Liver (tissue), 9 donors: ENCODE data around the gene OR52E5. TPM values are rescaled to one million over a fixed set of nuclear protein-coding genes. Genes with fewer than 3 reads are reported as not detected.

ENCODE experiments used
- DNase-seq: peaks from one replicate; pipeline ENCODE4 v3.0.0-alpha.2; 2017; ENCODE audit warnings: low spot score
- H3K27ac ChIP-seq, 2 donors: one replicate each; pipeline ENCODE4 v1.7.0; 2013; ENCODE audit warnings: inconsistent platforms in 2 of 2, low read length in 2 of 2, control low read depth in 1 of 2, low read depth in 1 of 2, mild to moderate bottlenecking in 1 of 2
- H3K27me3 ChIP-seq, 4 donors: one replicate each; pipeline versions ENCODE4 v1.6.1 to v1.7.0; 2013; ENCODE audit warnings: low read length in 3 of 4, inconsistent platforms in 1 of 4, mild to moderate bottlenecking in 1 of 4, moderate library complexity in 1 of 4; ENCODE audit not compliant: control insufficient read depth in 4 of 4, insufficient read depth in 4 of 4
- H3K36me3 ChIP-seq, 4 donors: one replicate each; pipeline versions ENCODE4 v1.6.1 to v1.7.0; 2013; ENCODE audit warnings: low read length in 3 of 4, mild to moderate bottlenecking in 3 of 4, low read depth in 1 of 4, moderate library complexity in 1 of 4; ENCODE audit not compliant: control insufficient read depth in 4 of 4, insufficient read depth in 3 of 4
- H3K4me1 ChIP-seq, 4 donors: one replicate each; pipeline versions ENCODE4 v1.6.1 to v1.7.0; 2013; ENCODE audit warnings: low read length in 3 of 4, mild to moderate bottlenecking in 3 of 4, moderate library complexity in 1 of 4; ENCODE audit not compliant: control insufficient read depth in 4 of 4, insufficient read depth in 4 of 4
- H3K4me3 ChIP-seq, 3 donors: one replicate each; pipeline versions ENCODE4 v1.6.1 to v1.7.0; 2013; ENCODE audit warnings: low read length in 3 of 3, control low read depth in 1 of 3, low read depth in 1 of 3, mild to moderate bottlenecking in 1 of 3
- H3K9ac ChIP-seq, 2 donors: one replicate each; pipeline ENCODE4 v1.7.0; 2013; ENCODE audit warnings: low read length in 2 of 2, mild to moderate bottlenecking in 2 of 2, moderate library complexity in 2 of 2, control low read depth in 1 of 2, low read depth in 1 of 2
- H3K9me3 ChIP-seq, 4 donors: one replicate each; pipeline versions ENCODE4 v1.6.1 to v1.7.0; 2013; ENCODE audit warnings: low read length in 3 of 4; ENCODE audit not compliant: control insufficient read depth in 4 of 4
- ATF3 ChIP-seq: IDR thresholded peaks from 2 replicates; pipeline ENCODE4 v1.6.1; 2016; ENCODE audit warnings: antibody characterized with exemption
- CTCF ChIP-seq: fragments of 150-350 bp; IDR thresholded peaks from 2 replicates; pipeline ENCODE4 v1.5.1; 2017; ENCODE audit warnings: improper control_type of control experiment, low read depth, low read length; ENCODE audit not compliant: missing input control
- EGR1 ChIP-seq, 2 donors: IDR thresholded peaks; 2 replicates each; pipeline ENCODE4 v1.6.1; 2016 to 2018; ENCODE audit warnings: antibody characterized with exemption in 2 of 2, low read depth in 2 of 2
- FOXA2 ChIP-seq: IDR thresholded peaks from 2 replicates; pipeline ENCODE4 v1.6.1; 2016; ENCODE audit warnings: antibody characterized with exemption
- GABPA ChIP-seq, 2 donors: IDR thresholded peaks in 1 of 2; conservative IDR thresholded peaks in 1 of 2; 2 replicates each; pipeline ENCODE4 v1.6.1; 2016; ENCODE audit warnings: antibody characterized with exemption in 2 of 2, mild to moderate bottlenecking in 1 of 2, moderate library complexity in 1 of 2
- HNF4A ChIP-seq, 2 donors: conservative IDR thresholded peaks; 2 replicates each; pipeline ENCODE4 v1.6.1; 2016; ENCODE audit warnings: antibody characterized with exemption in 2 of 2, mild to moderate bottlenecking in 2 of 2
- HNF4G ChIP-seq: IDR thresholded peaks from 2 replicates; pipeline ENCODE4 v1.6.1; 2016; ENCODE audit warnings: antibody characterized with exemption
- JUND ChIP-seq, 2 donors: IDR thresholded peaks; 2 replicates each; pipeline ENCODE4 v1.6.1; 2016; ENCODE audit warnings: antibody characterized with exemption in 2 of 2
- NR2F2 ChIP-seq: IDR thresholded peaks from 2 replicates; pipeline ENCODE4 v1.6.1; 2016; ENCODE audit warnings: antibody characterized with exemption
- RAD21 ChIP-seq, 2 donors: IDR thresholded peaks; 2 replicates each; pipeline ENCODE4 v1.6.1; 2016; ENCODE audit warnings: antibody characterized with exemption in 2 of 2, mild to moderate bottlenecking in 2 of 2
- RXRA ChIP-seq, 2 donors: IDR thresholded peaks; 2 replicates each; pipeline ENCODE4 v1.6.1; 2017 to 2018; ENCODE audit warnings: antibody characterized with exemption in 2 of 2, mild to moderate bottlenecking in 1 of 2
- SP1 ChIP-seq: IDR thresholded peaks from 2 replicates; pipeline ENCODE4 v1.6.1; 2018; ENCODE audit warnings: antibody characterized with exemption, mild to moderate bottlenecking
- TAF1 ChIP-seq: conservative IDR thresholded peaks from 2 replicates; pipeline ENCODE4 v1.6.1; 2016; ENCODE audit warnings: antibody characterized with exemption, mild to moderate bottlenecking
- YY1 ChIP-seq: IDR thresholded peaks from 2 replicates; pipeline ENCODE4 v1.6.1; 2016; ENCODE audit warnings: antibody characterized with exemption, mild to moderate bottlenecking
- WGBS: extraction: QIAGEN DNeasy Blood & Tissue Kit; methylation state at CpG from one replicate; pipeline ENCODE4 v1.1.7; 2013; 5-methylcytosine and 5-hydroxymethylcytosine counted together
- polyA plus RNA-seq, 2 donors: library from polyadenylated mRNA; stranded (reverse) in 1 of 2; unstranded in 1 of 2; fragments of 200-250 nt in 1 of 2; fragments of >200 nt in 1 of 2; fragmentation: Nextera tagmentation in 1 of 2; extraction: Ambion mirVana in 1 of 2; gene quantifications; one replicate each; pipeline versions ENCODE4 v1.2.1 to v1.2.3, GENCODE V29; 2013 to 2015
- total RNA-seq, 2 donors: library from RNA; depleted of rRNA; stranded (reverse); fragments of >200 nt; gene quantifications; one replicate each; pipeline ENCODE4 v1.2.3, GENCODE V29; 2014
- TF ChIP-seq, protein P1 (sequence below): IDR thresholded peaks from 2 replicates; pipeline ENCODE4 v1.6.1; 2016; ENCODE audit warnings: antibody characterized with exemption, mild to moderate bottlenecking
- TF ChIP-seq, protein P2 (sequence below): IDR thresholded peaks from 2 replicates; pipeline ENCODE4 v1.6.1; 2016; ENCODE audit warnings: antibody characterized with exemption
- donor health status: healthy.
- donor health status: healthy.
- donor health status: healthy.
- donor health status: healthy.
- donor health status: healthy.

OR52E5 gene
- total and polyA plus RNA-seq, 4 donors, result not detected

- no peaks in the 10 kb centered on the region for H3K36me3 ChIP-seq
- H3K27ac ChIP-seq, result no peak overlapping the region
- H3K4me1 ChIP-seq, result no peaks in the 10 kb centered on the region
- no peak overlapping the region for H3K4me3 ChIP-seq
- no peak overlapping the region for H3K9ac ChIP-seq
- H3K27me3 ChIP-seq, result no peaks in the 10 kb centered on the region
- TF ChIP-seq YY1, result no peak
- TF ChIP-seq TAF1, result no peak
- TF ChIP-seq, protein P1, sequence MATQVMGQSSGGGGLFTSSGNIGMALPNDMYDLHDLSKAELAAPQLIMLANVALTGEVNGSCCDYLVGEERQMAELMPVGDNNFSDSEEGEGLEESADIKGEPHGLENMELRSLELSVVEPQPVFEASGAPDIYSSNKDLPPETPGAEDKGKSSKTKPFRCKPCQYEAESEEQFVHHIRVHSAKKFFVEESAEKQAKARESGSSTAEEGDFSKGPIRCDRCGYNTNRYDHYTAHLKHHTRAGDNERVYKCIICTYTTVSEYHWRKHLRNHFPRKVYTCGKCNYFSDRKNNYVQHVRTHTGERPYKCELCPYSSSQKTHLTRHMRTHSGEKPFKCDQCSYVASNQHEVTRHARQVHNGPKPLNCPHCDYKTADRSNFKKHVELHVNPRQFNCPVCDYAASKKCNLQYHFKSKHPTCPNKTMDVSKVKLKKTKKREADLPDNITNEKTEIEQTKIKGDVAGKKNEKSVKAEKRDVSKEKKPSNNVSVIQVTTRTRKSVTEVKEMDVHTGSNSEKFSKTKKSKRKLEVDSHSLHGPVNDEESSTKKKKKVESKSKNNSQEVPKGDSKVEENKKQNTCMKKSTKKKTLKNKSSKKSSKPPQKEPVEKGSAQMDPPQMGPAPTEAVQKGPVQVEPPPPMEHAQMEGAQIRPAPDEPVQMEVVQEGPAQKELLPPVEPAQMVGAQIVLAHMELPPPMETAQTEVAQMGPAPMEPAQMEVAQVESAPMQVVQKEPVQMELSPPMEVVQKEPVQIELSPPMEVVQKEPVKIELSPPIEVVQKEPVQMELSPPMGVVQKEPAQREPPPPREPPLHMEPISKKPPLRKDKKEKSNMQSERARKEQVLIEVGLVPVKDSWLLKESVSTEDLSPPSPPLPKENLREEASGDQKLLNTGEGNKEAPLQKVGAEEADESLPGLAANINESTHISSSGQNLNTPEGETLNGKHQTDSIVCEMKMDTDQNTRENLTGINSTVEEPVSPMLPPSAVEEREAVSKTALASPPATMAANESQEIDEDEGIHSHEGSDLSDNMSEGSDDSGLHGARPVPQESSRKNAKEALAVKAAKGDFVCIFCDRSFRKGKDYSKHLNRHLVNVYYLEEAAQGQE, result no peak
- TF ChIP-seq SP1, result no peak
- no peak for TF ChIP-seq RXRA (IDR thresholded peaks at IDR 0.05)
- TF ChIP-seq EGR1 (IDR thresholded peaks at IDR 0.05; ENCODE audit: low read depth in 2 of 2), result no peak
- DNase-seq, result no peak
- H3K9me3 ChIP-seq, result peaks cover 0 to 4% (median 0%) of the 10 kb centered on the region in 4 donors
Measured at GRCh38 chr11:5923794-5924193, 30.8 kb downstream of the OR52E5 start.

- H3K27ac ChIP-seq, result no peak overlapping the region
- peaks cover 0 to 4% (median under 1%) of the 10 kb centered on the region in 4 donors for H3K9me3 ChIP-seq
- 95% methylated on average over 17 of the region's 17 CpGs for whole genome bisulfite sequencing
Measured at GRCh38 chr11:5928271-5928670, 35.3 kb downstream of the OR52E5 start.

More at GRCh38 chr11:5928271-5928670, 35.3 kb downstream of the OR52E5 start:
- DNase-seq, result no peak
- H3K9ac ChIP-seq, result no peak overlapping the region
- H3K36me3 ChIP-seq, result no peaks in the 10 kb centered on the region
- H3K4me3 ChIP-seq, result no peak overlapping the region
- H3K4me1 ChIP-seq, result no peaks in the 10 kb centered on the region
- H3K27me3 ChIP-seq, result no peaks in the 10 kb centered on the region
- no peak for TF ChIP-seq RXRA (IDR thresholded peaks at IDR 0.05)
- TF ChIP-seq HNF4A (conservative IDR thresholded peaks at IDR 0.05), result no peak
- no peak for TF ChIP-seq NR2F2
- TF ChIP-seq JUND (IDR thresholded peaks at IDR 0.05), result no peak
- TF ChIP-seq CTCF, result no peak
- no peak for TF ChIP-seq ATF3
- TF ChIP-seq FOXA2, result no peak
- TF ChIP-seq RAD21 (IDR thresholded peaks at IDR 0.05), result no peak
- no peak for TF ChIP-seq EGR1 (IDR thresholded peaks at IDR 0.05; ENCODE audit: low read depth in 2 of 2)
- TF ChIP-seq, protein P2, sequence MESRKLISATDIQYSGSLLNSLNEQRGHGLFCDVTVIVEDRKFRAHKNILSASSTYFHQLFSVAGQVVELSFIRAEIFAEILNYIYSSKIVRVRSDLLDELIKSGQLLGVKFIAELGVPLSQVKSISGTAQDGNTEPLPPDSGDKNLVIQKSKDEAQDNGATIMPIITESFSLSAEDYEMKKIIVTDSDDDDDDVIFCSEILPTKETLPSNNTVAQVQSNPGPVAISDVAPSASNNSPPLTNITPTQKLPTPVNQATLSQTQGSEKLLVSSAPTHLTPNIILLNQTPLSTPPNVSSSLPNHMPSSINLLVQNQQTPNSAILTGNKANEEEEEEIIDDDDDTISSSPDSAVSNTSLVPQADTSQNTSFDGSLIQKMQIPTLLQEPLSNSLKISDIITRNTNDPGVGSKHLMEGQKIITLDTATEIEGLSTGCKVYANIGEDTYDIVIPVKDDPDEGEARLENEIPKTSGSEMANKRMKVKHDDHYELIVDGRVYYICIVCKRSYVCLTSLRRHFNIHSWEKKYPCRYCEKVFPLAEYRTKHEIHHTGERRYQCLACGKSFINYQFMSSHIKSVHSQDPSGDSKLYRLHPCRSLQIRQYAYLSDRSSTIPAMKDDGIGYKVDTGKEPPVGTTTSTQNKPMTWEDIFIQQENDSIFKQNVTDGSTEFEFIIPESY, result no peak
- no peak for TF ChIP-seq SP1
- TF ChIP-seq, protein P1, result no peak
- no peak for TF ChIP-seq GABPA (IDR thresholded peaks at IDR 0.05 in 1 of 2, conservative IDR thresholded peaks at IDR 0.05 in 1 of 2)
- TF ChIP-seq HNF4G, result no peak
